Choroid plexus epithelial cell (primary cell): Measurements from ENCODE around the gene C19orf53.

Source experiments
- DNase-seq: peaks from one replicate; pipeline ENCODE4 v3.0.0-alpha.2; 2010; ENCODE audit warnings: low read depth
- H3K4me3 ChIP-seq: 2 replicates; pipeline ENCODE4 v1.5.1; 2011; ENCODE audit warnings: low read depth, mild to moderate bottlenecking, control low read depth, low read length, moderate library complexity
- TF ChIP-seq, protein P1 (sequence below): conservative IDR thresholded peaks from 2 replicates; pipeline ENCODE4 v1.5.1; 2011; ENCODE audit warnings: low read depth, mild to moderate bottlenecking, control low read depth, inconsistent platforms, low read length, moderate library complexity

C19orf53 gene

DNA sequence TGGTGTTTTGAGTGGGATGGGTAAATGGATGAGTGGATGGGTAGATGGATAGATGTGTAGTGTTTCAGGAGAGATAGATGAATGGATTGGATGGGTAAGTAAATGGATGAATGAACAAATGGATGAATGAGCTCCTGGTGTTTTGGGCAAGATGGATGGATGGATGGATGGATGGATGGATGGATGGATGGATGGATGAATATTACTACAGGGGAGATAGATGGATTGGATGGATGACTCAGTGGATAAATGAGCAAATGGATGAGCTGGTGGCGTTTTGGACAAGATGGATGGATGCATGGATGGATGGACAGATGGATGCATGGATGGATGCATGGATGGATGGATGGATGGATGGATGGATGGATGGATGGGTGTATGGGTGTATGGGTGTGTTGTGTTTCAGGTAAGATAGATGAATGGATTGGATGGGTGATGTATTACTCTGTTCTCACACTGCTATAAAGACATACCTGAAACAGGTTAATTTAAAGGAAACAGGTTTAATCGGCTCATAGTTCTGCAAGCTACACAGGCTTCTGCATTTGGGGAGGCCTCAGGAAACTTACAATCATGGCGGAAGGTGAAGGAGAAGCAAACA is 33.3 kb downstream of the C19orf53 start:
- H3K4me3 ChIP-seq, result no peak overlapping the region
- TF ChIP-seq, protein P1, sequence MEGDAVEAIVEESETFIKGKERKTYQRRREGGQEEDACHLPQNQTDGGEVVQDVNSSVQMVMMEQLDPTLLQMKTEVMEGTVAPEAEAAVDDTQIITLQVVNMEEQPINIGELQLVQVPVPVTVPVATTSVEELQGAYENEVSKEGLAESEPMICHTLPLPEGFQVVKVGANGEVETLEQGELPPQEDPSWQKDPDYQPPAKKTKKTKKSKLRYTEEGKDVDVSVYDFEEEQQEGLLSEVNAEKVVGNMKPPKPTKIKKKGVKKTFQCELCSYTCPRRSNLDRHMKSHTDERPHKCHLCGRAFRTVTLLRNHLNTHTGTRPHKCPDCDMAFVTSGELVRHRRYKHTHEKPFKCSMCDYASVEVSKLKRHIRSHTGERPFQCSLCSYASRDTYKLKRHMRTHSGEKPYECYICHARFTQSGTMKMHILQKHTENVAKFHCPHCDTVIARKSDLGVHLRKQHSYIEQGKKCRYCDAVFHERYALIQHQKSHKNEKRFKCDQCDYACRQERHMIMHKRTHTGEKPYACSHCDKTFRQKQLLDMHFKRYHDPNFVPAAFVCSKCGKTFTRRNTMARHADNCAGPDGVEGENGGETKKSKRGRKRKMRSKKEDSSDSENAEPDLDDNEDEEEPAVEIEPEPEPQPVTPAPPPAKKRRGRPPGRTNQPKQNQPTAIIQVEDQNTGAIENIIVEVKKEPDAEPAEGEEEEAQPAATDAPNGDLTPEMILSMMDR, result no peak
- DNase-seq, result no peak

DNA sequence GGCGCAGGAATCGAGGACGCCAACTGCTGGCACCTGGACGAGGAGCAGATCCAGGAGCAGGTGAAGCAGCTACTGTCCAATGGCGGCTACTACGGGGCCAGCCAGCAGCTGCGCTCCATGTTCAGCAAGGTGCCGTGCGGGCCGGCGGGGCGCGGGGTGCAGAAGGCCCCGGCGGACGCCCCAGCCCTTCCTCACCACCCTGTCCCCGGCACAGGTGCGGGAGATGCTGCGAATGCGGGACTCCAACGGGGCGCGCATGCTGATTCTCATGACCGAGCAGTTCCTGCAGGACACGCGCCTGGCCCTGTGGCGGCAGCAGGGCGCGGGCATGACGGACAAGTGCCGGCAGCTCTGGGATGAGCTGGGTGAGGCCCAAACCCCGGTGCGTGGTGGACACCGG is 34.6 kb downstream of the C19orf53 start:
- H3K4me3 ChIP-seq, result no peak overlapping the region
- no peak for DNase-seq
- TF ChIP-seq, protein P1, result no peak

DNA sequence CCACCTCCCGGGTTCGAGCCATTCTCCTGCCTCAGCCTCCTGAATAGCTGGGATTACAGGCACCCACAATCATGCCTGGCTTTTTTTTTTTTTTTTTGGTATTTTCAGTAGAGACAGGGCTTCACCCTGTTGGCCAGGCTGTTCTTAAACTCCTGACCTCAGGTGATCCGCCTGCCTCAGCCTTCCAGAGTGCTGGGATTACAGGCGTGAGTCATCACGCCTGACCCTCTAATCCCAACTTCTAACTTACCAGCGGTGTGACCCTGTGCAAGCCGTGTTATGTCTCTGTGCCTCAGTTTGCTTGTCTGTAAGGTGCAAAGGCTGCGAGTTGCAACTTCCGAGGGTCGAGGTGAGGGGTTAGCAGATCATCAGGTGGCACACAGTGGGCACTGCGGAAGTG is 38.3 kb downstream of the C19orf53 start:
- TF ChIP-seq, protein P1, result no peak
- no peak for DNase-seq

DNA sequence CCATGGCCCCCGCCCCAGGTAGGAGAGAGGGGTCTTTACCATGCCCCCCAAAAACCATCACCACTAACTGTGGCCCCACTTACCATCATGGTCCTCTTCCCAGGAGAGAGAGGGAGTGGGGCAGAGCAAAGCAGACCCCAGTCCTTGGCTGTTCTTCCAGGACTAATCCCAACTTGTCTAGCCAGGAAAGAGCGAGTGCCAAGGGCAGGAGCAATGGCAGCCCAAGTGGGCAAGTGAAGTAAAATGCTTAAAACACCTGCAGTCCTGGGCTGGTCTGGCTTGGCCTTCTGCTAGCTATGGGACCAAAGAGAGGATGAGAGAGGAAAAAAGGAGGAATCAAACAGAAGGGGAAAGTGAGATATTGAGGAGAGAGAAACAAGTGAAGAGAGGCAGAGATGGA is 38.9 kb downstream of the C19orf53 start:
- DNase-seq, result no peak
- TF ChIP-seq, protein P1, result no peak
- no peak overlapping the region for H3K4me3 ChIP-seq

More for the DNA sequence above, 38.3 kb downstream of the C19orf53 start:
- no peak overlapping the region for H3K4me3 ChIP-seq

DNA sequence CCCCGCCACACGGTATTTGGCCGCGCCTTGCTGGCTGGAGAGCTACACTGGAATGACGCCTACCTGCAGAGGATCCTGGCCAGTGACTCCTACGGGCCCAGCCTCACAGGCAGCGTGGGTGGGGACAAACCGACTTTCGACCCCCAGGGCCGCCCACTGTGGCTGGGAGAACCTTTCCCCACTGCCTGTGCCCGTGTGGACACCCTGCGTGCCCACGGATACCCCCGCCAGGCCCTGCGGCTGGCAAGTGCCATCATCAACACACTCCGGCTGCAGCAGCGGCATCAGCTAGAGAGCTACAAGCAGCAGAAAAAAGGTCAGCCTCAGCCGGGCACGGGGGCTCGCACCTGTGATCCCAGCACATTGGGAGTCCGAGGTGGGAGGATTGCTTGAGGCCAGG is 40.3 kb downstream of the C19orf53 start:
- TF ChIP-seq, protein P1, result no peak
- no peak overlapping the region for H3K4me3 ChIP-seq
- DNase-seq, result no peak

DNA sequence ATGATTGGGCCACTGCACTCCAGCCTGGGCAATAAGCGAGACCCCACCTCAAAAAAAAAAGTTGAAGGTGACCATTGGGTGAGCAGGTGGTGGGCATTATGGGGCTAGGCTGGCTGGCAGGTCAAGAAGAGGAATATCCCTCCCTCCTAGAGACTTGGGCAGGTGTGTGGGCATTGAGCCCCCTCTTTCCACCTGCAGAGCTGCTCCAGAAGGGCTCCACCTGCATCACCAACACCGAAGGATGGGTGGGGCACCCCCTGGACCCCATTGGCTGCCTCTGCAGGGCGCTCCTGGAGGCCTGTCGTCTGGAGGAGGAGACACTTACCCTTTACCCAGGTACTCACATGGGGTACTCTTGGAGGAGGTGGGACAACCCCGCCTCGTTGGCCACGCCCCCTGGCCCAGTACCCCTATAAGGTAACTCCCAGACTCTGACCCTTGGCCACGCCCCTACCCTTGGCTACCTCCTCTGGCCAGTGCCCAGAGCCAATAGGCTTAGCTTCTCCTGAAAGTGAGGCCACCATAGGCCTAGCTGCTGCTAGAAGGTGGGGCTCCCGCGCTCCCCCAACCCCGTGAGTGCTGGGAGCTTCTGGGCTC is 42.9 kb downstream of the C19orf53 start:
- no peak for DNase-seq
- no peak overlapping the region for H3K4me3 ChIP-seq
- TF ChIP-seq, protein P1, result no peak
